PC-9 (cell line): ENCODE measurements around the gene HOXB3. TPM values are rescaled to one million over a fixed set of nuclear protein-coding genes. Genes with fewer than 3 reads are reported as not detected.

Source experiments
- BruUV-seq: library from RNA; stranded (reverse); fragments of 400-500 nt; replicated peaks from 2 replicates; lab custom pipeline; 2021; lab: Mats Ljungman, UMichigan
- CTCF ChIA-PET: fragments of 300-600 bp; sonication (Branson Sonifier 250); formaldehyde crosslinking; loops from one replicate; lab custom pipeline; 2022; ENCODE audit warnings: antibody characterized with exemption; lab: Charles Lee
- POLR2A ChIA-PET: fragments of 300-600 bp; sonication (Branson Sonifier 250); formaldehyde crosslinking; loops from one replicate; lab custom pipeline; 2022; ENCODE audit warnings: antibody characterized with exemption; ENCODE audit not compliant: unreplicated experiment; lab: Charles Lee
- DNase-seq, 2 experiments: peaks; one replicate each; pipeline versions ENCODE4 v3.0.0 to v3.0.0-alpha.2; 2015 to 2022; ENCODE audit warnings: mixed read lengths in 1 of 2
- H2AFZ ChIP-seq: fragments of 200-600 bp; sonication (generic); 2 replicates; pipeline ENCODE4 v1.8.1; 2017; ENCODE audit warnings: antibody characterized with exemption
- H3F3A ChIP-seq: fragments of 200-600 bp; sonication (generic); 2 replicates; pipeline ENCODE4 v1.8.1; 2017; ENCODE audit warnings: antibody characterized with exemption, mild to moderate bottlenecking, low read depth; ENCODE audit not compliant: insufficient read depth
- H3K27ac ChIP-seq: fragments of 200-600 bp; sonication (generic); 2 replicates; pipeline ENCODE4 v1.6.1; 2016; ENCODE audit warnings: mixed run types
- H3K27me3 ChIP-seq: fragments of 200-600 bp; sonication (generic); 2 replicates; pipeline ENCODE4 v1.6.1; 2016; ENCODE audit warnings: low read depth, mixed run types; ENCODE audit not compliant: insufficient read depth
- H3K36me3 ChIP-seq: fragments of 200-600 bp; sonication (generic); 2 replicates; pipeline ENCODE4 v1.6.1; 2016; ENCODE audit warnings: low read depth, mixed run types
- H3K4me1 ChIP-seq: fragments of 200-600 bp; sonication (generic); replicated peaks from 2 replicates; pipeline ENCODE4 v1.6.1; 2016; ENCODE audit warnings: mixed run types; ENCODE audit not compliant: insufficient read depth
- H3K4me2 ChIP-seq: fragments of 200-600 bp; sonication (generic); 2 replicates; pipeline ENCODE4 v1.6.1; 2017; ENCODE audit warnings: mixed run types
- H3K4me3 ChIP-seq: fragments of 200-600 bp; sonication (generic); 2 replicates; pipeline ENCODE4 v1.6.1; 2016; ENCODE audit warnings: mixed run types
- H3K79me2 ChIP-seq: fragments of 200-600 bp; sonication (generic); 2 replicates; pipeline ENCODE4 v1.6.1; 2017; ENCODE audit warnings: low read depth, mixed run types
- H3K9me2 ChIP-seq: fragments of 200-600 bp; sonication (generic); 2 replicates; pipeline ENCODE4 v1.8.1; 2017; ENCODE audit warnings: mild to moderate bottlenecking; ENCODE audit not compliant: insufficient read depth
- H3K9me3 ChIP-seq: fragments of 200-600 bp; sonication (generic); 2 replicates; pipeline ENCODE4 v1.8.1; 2016; ENCODE audit warnings: low read depth; ENCODE audit not compliant: insufficient read depth
- H4K20me1 ChIP-seq: fragments of 200-600 bp; sonication (generic); 2 replicates; pipeline ENCODE4 v1.8.1; 2017; ENCODE audit not compliant: insufficient read depth
- EZH2 ChIP-seq: fragments of 200-600 bp; sonication (generic); IDR thresholded peaks from 2 replicates; pipeline ENCODE4 v1.8.0; 2017; ENCODE audit warnings: antibody characterized with exemption, low read depth
- intact Hi-C: fragments of 100-400 bp; cut with micrococcal nuclease; formaldehyde crosslinking; loops from one replicate; pipeline ENCODE4 v1.10.0; 2022; ENCODE audit not compliant: unreplicated experiment
- total RNA-seq: library from RNA; stranded (reverse); gene quantifications from 2 replicates; pipeline ENCODE4 v1.2.3, GENCODE V29; 2021
- TF ChIP-seq, protein P1 (sequence below): fragments of 200-600 bp; sonication (generic); conservative IDR thresholded peaks from 2 replicates; pipeline ENCODE4 v1.6.1; 2017; ENCODE audit warnings: mixed run types, antibody characterized with exemption, mild to moderate bottlenecking, moderate library complexity

The HOXB3 gene
- total RNA-seq, 1 experiment from 2014 or later, result 19.1 TPM

DNA sequence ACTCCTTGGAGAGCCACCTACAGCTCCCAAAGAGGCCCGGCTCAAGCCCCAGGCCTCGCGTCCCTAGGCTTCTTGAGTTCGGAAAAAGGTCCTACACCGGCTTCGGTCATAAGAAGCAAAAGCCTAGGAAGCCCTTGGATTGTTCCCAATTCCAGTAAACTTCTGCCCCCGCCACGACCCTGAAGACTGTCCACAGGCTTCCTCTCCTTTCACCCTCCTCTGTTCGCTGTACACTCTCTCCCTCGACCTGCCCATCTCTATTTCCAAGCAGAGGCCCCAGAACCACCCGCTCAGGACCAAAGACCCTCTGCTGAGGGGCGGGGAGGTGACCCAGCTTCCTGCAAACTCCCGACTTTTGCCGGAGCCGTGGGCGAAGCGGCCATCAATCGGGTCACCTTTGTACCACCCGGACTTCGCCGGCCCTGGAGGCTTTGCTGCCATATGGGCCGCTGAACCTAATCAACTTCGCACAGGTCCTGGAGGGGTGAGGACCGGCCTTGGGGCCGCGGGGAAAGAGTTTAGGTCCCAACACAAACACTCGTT lies 47.9 kb downstream of the HOXB3 start:
- peaks cover 10% of the 10 kb centered on the region; the same call in 1 of the 2 replicates for H3F3A ChIP-seq
- H2AFZ ChIP-seq, result no peak overlapping the region
- TF ChIP-seq, protein P1, sequence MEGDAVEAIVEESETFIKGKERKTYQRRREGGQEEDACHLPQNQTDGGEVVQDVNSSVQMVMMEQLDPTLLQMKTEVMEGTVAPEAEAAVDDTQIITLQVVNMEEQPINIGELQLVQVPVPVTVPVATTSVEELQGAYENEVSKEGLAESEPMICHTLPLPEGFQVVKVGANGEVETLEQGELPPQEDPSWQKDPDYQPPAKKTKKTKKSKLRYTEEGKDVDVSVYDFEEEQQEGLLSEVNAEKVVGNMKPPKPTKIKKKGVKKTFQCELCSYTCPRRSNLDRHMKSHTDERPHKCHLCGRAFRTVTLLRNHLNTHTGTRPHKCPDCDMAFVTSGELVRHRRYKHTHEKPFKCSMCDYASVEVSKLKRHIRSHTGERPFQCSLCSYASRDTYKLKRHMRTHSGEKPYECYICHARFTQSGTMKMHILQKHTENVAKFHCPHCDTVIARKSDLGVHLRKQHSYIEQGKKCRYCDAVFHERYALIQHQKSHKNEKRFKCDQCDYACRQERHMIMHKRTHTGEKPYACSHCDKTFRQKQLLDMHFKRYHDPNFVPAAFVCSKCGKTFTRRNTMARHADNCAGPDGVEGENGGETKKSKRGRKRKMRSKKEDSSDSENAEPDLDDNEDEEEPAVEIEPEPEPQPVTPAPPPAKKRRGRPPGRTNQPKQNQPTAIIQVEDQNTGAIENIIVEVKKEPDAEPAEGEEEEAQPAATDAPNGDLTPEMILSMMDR, result no peak
- no peak for TF ChIP-seq EZH2
- ChIA-PET POLR2A (no interaction called here), CTCF (no interaction called here)
- no peak overlapping the region for H3K4me2 ChIP-seq
- no peaks in the 10 kb centered on the region for H3K79me2 ChIP-seq
- no peak overlapping the region for H3K27ac ChIP-seq
- 0 out of 2 replicates have a peak, but pooled peaks cover 4% of the 10 kb centered on the region for H3K4me1 ChIP-seq
- no peak for DNase-seq
- H4K20me1 ChIP-seq, result no peaks in the 10 kb centered on the region
- no TSS peak for BruUV-seq
- no peaks in the 10 kb centered on the region for H3K36me3 ChIP-seq
- H3K9me3 ChIP-seq, result no peaks in the 10 kb centered on the region
- no peak overlapping the region for H3K4me3 ChIP-seq
- intact Hi-C loops, result no loop called here
- no peaks in the 10 kb centered on the region for H3K27me3 ChIP-seq
- no peaks in the 10 kb centered on the region for H3K9me2 ChIP-seq

DNA sequence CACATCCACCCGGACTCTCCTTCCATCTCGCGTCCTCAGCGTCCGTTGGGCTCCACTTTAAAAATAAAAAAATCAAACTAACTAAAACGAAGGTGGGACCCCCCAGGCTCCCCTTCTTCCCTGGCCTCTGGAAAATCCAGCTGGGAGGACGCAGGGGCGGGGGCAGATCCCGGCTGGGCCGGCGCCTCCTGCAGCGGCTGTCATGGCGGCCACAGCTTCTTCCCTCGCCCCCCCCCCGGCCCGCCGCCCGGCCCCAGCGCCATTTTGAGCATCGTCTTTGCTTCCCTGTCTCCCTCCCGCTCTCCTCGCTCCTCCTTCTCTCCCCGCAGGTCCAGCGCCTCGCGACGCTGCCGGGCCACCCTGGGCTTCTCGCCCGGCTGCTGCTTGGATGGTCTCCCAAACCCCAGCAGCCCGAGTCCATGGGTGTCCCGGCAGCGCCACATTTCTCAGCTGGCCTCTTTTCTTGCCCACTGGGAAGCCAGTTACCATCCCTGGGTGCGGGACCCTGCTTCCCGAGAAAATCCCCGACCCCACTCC lies 48.4 kb downstream of the HOXB3 start:
- no peak overlapping the region for H3K4me3 ChIP-seq
- 0 out of 2 replicates have a peak, but pooled peaks cover 10% of the 10 kb centered on the region for H3K4me1 ChIP-seq
- no peak overlapping the region for H3K4me2 ChIP-seq
- no peak for DNase-seq
- no peaks in the 10 kb centered on the region for H3K36me3 ChIP-seq
- ChIA-PET POLR2A (no interaction called here), CTCF (no interaction called here)
- H3K9me3 ChIP-seq, result no peaks in the 10 kb centered on the region
- no peak overlapping the region for H2AFZ ChIP-seq
- no peak overlapping the region for H3K27ac ChIP-seq
- intact Hi-C loops, result no loop called here
- no peaks in the 10 kb centered on the region for H3K27me3 ChIP-seq
- no peaks in the 10 kb centered on the region for H4K20me1 ChIP-seq
- BruUV-seq, result no TSS peak
- H3K79me2 ChIP-seq, result no peaks in the 10 kb centered on the region
- H3F3A ChIP-seq, result peaks cover 5% of the 10 kb centered on the region; the same call in 1 of the 2 replicates
- no peak for TF ChIP-seq EZH2
- TF ChIP-seq, protein P1, result no peak
- H3K9me2 ChIP-seq, result no peaks in the 10 kb centered on the region

DNA sequence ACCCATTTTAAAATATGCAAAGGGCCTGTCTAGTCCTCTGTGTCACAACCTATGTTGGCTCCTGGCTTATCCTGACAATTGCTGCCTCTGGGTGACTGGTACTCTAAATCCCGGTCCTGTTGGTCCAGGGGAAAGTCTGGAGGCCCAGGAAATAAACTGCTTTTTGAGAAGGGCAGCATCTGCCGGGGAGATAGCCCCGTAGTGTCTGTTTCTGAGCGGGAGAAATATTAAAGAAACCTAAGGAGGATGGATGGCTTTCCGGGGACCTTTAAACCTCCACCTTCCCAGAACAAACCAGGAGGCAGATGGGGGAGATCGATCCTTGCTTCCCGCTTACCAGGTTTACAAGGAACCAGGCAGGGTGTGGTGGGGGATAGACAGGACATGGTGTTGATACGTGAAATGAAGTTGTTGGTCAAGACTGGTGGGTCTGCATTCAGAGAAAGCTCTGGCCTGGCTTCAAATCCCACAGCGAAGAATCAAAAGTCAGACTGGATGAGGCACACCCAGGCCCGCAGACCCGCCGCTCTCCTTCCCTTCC lies 48.9 kb downstream of the HOXB3 start:
- no peak overlapping the region for H3K27ac ChIP-seq
- intact Hi-C loops, result no loop called here
- H2AFZ ChIP-seq, result no peak overlapping the region
- POLR2A ChIA-PET, result no interaction called here
- no peaks in the 10 kb centered on the region for H3K27me3 ChIP-seq
- TF ChIP-seq EZH2, result no peak
- TF ChIP-seq, protein P1, result no peak
- H4K20me1 ChIP-seq, result no peaks in the 10 kb centered on the region
- H3K36me3 ChIP-seq, result no peaks in the 10 kb centered on the region
- no peaks in the 10 kb centered on the region for H3K9me2 ChIP-seq
- CTCF ChIA-PET, result no interaction called here
- H3K4me2 ChIP-seq, result no peak overlapping the region
- BruUV-seq, result no TSS peak
- no peaks in the 10 kb centered on the region for H3K79me2 ChIP-seq
- H3K4me1 ChIP-seq, result 0 out of 2 replicates have a peak, but pooled peaks cover 13% of the 10 kb centered on the region
- no peaks in the 10 kb centered on the region for H3K9me3 ChIP-seq
- 0 out of 2 replicates have a peak, but pooled peaks cover 4% of the 10 kb centered on the region for H3F3A ChIP-seq
- DNase-seq, result no peak
- H3K4me3 ChIP-seq, result no peak overlapping the region
